Renal cortical epithelial cell (primary cell): ENCODE results near the gene TMEM242. TPM values are rescaled to one million over a fixed set of nuclear protein-coding genes. Genes with fewer than 3 reads are reported as not detected.
A peak's percentile ranks its signal among the peaks of the same experiment; 100 is the strongest.

Experiments used
- DNase-seq: peaks from one replicate; pipeline ENCODE4 v3.0.0-alpha.2; 2011; ENCODE audit warnings: low read depth
- total RNA-seq: library from RNA; depleted of rRNA; stranded (reverse); fragments of >200 nt; gene quantifications from 2 replicates; pipeline ENCODE4 v1.2.3, GENCODE V29; 2014

The TMEM242 gene
- total RNA-seq, 1 donor from 2014 or later, result 8.6 TPM

- DNase-seq, result no peak
Observed at GRCh38 chr6:157270916-157271315, 52.4 kb downstream of the TMEM242 start.

- DNase-seq, result no peak
Observed at GRCh38 chr6:157270308-157270707, 53.0 kb downstream of the TMEM242 start.

DNA sequence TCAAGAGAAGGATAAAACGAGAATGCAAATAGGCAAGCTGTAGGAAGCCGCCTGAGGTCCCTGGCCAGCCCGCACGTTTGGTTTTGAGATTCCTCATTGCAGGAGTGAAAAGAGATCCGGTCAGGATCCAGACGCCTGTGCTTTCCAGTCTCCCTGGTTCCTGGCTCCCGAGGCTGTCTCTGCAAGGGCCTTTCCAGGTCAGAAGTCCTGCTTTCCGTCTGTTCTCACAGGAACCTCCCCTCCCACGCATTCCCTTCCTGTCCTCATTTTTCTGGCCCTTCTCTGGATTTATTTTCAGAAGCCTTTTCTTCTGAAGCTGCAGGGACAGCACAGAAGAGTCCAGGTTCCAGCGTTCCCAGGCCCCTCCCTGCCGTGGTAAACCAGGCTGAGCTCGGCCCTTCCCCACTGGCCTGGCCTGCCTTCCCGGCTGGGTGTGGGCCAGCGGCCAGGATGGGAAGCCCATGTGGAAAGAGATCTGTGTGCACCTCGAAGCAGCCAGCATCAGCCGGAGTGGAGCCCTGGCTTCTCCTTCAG, 54.0 kb downstream of the TMEM242 start:
- DNase-seq, result peak; percentile 69

DNA sequence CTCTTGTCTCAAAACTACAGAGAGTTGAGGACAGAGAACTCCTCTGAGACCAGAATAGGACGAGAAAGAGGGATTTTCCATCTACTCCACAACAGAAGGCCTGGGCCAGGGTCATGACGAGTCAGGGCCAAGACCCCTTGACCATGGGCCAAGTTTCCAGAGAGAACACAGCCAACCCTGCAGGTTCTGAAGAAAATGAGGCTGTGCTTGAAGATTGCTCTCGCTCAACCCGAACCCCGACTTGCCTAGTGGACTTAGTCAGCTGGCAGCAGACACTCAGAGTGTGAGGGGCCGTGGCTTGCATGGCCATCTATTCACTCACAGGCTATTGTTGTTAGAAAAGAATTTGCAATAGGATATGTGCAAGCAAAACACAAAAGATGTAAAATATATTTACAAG, 54.5 kb downstream of the TMEM242 start:
- DNase-seq, result no peak

DNA sequence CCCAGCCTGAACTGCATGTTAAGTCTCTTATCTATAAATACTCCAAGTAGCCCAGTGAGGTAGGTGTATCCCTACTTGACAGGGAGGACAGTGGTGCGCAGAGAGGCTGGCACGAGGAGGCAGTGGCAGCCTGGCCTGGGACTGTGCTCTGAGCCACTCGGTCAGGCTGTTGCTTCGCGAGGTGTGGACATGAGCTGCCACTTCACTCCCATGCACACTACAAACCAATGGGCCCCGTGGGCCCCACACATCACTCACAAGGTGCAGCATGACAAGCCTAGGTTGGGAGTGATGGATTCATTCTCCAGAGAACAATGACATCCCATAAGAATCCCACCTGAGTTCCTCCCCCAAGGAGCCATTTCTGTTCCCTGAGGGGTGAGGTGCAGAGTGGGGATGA, 54.9 kb downstream of the TMEM242 start:
- no peak for DNase-seq

DNA sequence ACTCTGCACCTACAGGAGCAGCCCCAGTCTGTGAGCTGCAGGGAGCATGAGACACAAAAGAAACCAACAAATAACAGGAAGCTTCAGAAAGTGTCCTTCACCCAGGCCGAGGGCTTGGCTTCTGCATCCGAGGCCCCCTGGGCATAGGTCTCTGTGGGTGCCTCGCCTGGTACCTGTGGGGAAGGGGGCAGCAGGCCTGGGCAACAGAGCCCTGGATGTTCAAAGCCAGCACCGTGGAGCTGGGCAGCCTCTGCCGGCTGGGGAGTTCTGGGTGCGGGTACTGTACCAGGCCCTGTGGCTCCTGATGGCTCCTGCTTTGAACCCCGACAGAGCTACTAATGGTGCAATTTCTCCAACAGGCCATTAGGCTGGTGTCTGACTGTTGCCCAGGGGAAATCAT, 55.7 kb downstream of the TMEM242 start:
- DNase-seq, result no peak

- no peak for DNase-seq
Observed at GRCh38 chr6:157267109-157267611, 56.2 kb downstream of the TMEM242 start.

DNA sequence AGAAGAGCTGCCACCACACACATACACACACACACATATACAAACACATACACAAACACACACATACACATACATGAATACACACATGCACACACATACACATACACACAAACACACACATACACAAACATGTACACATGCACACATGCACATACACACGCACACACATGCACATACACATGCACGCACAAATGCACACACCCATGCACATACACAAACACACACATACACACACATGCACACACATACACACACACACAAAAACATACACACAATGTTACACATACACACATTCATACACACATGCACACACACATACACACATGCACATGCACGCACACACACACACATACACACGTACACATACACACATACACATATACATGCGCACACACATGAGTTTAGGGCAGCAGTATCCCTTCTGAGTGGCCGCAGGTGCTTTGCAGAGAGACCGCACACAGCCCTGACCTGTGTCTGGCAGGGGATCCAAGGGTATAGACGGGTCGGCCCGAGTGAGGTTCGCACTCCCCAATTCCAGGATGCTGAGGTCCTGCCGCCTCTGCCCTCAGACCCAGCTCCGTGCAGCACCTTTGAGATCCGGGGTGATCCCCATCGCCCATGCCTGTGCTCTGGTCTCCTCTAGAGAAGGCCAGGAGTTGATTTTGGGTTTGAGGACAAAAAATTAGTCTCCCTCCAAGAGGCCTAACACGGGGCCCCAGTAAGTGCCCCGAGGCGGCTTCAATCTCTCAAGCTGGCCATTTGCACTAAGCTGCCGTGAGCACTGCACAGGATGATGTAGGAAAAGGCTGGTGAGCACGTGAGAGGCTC, 56.8 kb downstream of the TMEM242 start:
- no peak for DNase-seq

DNA sequence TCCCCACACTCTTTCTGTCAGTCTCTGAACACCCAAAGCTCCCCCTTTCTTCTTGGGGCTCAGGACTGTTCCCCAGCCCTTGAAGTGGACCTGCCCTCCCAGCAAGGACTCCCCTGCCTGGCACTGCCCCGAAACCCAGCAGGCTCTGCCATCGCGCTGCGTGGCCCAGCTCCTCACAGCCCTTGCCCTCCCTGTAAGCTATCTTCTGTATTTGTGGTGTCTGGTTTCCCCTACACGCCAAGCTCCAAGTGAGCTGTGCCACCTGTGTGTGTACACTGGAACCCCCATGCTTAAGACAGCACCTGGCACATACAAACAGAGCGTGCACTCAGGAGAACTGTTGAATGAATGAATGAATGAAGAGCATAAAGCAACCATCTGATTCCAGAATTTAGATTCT, 57.7 kb downstream of the TMEM242 start:
- no peak for DNase-seq

DNA sequence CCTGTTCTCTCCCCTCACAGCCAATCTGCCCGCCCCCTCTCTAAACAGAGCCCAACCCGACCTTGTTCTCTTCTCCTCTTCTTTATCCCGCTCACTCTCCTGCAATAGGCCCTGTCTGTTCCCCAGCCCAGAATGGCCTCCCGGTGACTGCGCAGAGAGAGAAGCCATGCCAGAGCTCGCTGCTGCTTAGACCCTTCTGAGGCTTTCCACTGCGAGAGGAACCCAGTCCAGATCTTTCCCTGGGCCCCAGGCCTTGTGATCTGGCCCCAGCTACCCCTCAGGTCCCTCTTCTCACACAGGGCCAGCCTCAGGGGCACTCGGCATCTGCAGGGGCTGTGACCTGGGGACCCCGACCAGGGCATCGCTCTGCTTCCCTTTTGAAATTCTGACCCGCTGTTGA, 58.1 kb downstream of the TMEM242 start:
- no peak for DNase-seq

DNA sequence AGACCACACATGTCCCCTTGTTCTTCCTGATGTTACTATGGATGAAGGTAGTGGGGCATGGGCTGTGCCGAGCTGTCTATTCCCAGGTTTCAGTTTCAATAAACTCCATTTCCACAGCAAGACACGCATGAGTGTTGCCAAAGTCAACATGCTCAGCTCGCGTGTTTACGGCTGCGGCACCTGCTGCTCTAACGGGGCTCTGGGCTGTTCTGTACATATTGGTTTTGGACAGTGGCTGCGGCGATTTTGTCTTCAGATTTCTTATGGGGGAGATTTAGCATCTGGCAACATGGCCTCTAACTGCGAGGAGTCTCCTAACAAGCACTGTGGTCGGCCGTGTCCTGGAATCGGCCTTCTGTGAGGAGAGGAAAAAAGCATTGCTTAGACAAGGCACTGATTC, 58.6 kb downstream of the TMEM242 start:
- no peak for DNase-seq

GRCh38 chr6:157263881-157264397, 59.4 kb downstream of the TMEM242 start:
- DNase-seq, result no peak

DNA sequence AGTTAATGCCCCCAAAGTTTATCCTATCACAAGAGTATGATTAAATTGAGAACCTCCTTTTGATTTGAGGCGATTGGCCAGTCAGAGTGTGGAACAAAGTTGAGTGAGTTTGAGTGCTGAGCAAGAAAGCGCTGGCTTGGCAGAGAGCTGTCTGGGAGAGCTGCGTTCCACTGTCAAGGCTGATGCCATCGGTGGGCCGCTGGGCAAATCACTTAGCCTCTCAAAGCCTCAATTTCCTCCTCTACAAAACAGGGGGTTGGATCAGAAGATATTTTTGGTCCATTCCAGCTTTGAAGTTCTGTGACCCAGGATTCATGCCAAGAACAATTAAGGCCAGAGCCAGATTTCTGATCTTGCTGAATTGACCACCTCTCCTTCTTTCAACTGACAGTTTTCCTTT, 60.2 kb downstream of the TMEM242 start:
- no peak for DNase-seq

- no peak for DNase-seq
Observed at GRCh38 chr6:157261606-157262005, 61.7 kb downstream of the TMEM242 start.

DNA sequence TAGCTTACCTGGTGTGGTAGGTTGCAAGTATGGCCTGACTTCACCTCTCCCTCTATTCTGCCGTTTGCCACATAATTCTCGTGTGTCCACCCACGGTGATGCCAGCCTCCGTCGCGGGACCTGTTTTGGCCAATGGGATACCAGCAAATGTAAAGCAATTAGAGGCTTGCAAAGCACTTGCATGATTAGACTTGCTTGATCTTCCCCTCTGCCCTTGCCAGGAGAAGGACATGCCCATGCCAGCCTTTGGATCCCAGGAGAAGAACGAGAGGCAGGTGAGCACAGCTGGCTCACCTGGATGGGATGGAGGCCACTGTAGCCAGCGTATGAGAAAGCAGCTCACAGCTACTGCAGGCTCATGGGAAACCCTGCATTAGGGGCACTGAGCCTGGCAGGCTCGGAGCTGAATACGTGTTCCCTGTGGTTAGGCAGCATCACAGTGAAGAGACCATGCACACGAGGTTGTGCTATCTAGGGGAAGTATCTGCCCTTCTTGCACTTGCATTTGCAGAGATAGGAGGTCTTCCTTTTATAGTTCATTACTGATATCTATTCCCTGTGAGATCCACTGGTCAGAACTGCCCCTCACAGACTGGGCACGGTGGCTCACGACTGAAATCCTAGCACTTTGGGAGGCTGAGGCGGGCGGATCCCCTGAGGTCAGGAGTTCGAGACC, 62.4 kb downstream of the TMEM242 start:
- DNase-seq, result no peak

GRCh38 chr6:157259443-157259842, 63.9 kb downstream of the TMEM242 start:
- DNase-seq, result no peak

GRCh38 chr6:157258878-157259277, 64.4 kb downstream of the TMEM242 start:
- no peak for DNase-seq

GRCh38 chr6:157255079-157255478, 68.2 kb downstream of the TMEM242 start:
- DNase-seq, result no peak

DNA sequence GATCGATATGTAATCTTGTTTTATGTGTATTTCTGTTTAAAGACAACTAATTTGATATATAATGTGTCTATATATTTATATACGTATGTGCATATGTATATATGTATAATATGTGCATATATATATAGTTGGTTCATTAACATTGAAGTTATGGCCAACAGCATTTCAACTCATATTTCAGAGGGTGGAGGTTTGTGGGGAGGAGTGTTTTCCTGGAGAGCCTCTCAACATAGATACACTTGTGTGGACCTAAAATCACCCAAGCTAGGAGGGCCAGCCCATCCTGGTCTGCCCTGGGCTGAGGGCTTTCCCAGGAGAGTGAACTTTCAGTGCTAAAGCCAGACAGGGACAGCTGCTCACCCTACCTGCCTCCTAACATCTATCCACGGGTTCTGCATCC, 68.8 kb downstream of the TMEM242 start:
- DNase-seq, result no peak

- DNase-seq, result no peak
Observed at GRCh38 chr6:157253699-157254098, 69.6 kb downstream of the TMEM242 start.

- DNase-seq, result no peak
Observed at GRCh38 chr6:157253017-157253416, 70.3 kb downstream of the TMEM242 start.

- no peak for DNase-seq
Observed at GRCh38 chr6:157251586-157252247, 71.6 kb downstream of the TMEM242 start.
